K562 (cell line): Measurements from ENCODE around the gene FMO2.

Source experiments
- RBM17 ChIP-seq: fragments of 200-400 bp; formaldehyde crosslinking; IDR thresholded peaks from 2 replicates; pipeline ENCODE4 v1.6.1; 2017; ENCODE audit warnings: low read depth, mild to moderate bottlenecking, low read length, borderline replicate concordance
- TAF1 ChIP-seq: IDR thresholded peaks from 2 replicates; pipeline ENCODE4 v1.6.1; 2011; ENCODE audit warnings: mild to moderate bottlenecking, low read length, moderate library complexity; ENCODE audit not compliant: insufficient read depth, control insufficient read depth, severe bottlenecking; ENCODE audit errors: extremely low read depth
- TFAM ChIP-seq: fragments of 250-450 bp; sonication (Bioruptor Pico); conservative IDR thresholded peaks from 2 replicates; pipeline ENCODE4 v1.5.0; 2021; ENCODE audit warnings: mild to moderate bottlenecking, moderate library complexity
- ZFX ChIP-seq: sonication (generic); formaldehyde crosslinking; IDR thresholded peaks from 2 replicates; pipeline ENCODE4 v1.8.0; 2022; ENCODE audit warnings: mild to moderate bottlenecking, missing genetic modification reagents, moderate library complexity
- ZZZ3 ChIP-seq: fragments of 450-650 bp; IDR thresholded peaks from 2 replicates; pipeline ENCODE4 v1.6.1; 2016; ENCODE audit warnings: antibody characterized with exemption, mild to moderate bottlenecking, moderate library complexity
- TF ChIP-seq, protein P1 (sequence below), 3 experiments: IDR thresholded peaks in 2 of 3; conservative IDR thresholded peaks in 1 of 3; 2 replicates each; pipeline ENCODE4 v1.5.1; 2011 to 2012; ENCODE audit warnings: low read length in 3 of 3, mild to moderate bottlenecking in 3 of 3, control low read depth in 2 of 3, improper control_type of control experiment in 1 of 3, inconsistent platforms in 1 of 3, low read depth in 1 of 3, mixed read lengths in 1 of 3, moderate library complexity in 1 of 3; ENCODE audit not compliant: insufficient read depth in 2 of 3
- TF ChIP-seq, protein P2 (sequence below): conservative IDR thresholded peaks from 2 replicates; pipeline ENCODE4 v1.6.1; 2011; ENCODE audit warnings: low read depth, mild to moderate bottlenecking, low read length; ENCODE audit not compliant: control insufficient read depth

DNA sequence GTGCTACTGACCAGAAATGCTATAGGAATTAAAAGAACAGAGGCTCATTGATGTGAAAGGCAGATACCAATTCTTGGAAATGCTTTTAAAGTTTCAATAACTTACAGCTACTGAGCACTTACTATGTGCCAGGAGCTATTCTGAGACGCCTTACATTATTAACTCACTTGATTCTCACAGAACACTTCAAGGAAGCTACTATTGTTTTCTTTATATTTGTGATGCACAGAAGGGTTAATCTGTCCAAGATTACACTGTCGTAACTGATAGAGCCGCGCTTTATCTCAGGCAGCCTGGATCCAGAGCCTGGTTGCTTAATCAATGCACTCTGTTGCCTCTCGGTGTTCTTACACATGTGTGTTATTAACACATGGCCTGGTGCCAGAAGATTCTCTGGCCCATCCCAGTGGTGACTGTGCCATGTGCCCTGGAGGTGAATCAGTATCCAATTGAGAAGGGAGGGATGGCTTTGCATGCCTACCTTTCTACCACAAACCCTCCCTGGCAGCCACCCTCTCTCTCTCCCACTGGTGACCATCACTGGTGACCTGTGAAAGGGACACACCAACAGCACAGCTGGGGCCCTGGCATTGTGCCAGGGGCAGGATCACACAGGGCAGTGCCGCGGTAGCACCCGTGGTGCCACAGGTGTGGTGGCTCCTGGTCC is 72.0 kb downstream of the FMO2 start:
- TF ChIP-seq TAF1 (no peak), TFAM (CRISPR knock-in tag) (no peak), ZFX (CRISPR knock-in tag) (no peak), RBM17 (no peak), ZZZ3 (no peak)
- TF ChIP-seq, protein P1, sequence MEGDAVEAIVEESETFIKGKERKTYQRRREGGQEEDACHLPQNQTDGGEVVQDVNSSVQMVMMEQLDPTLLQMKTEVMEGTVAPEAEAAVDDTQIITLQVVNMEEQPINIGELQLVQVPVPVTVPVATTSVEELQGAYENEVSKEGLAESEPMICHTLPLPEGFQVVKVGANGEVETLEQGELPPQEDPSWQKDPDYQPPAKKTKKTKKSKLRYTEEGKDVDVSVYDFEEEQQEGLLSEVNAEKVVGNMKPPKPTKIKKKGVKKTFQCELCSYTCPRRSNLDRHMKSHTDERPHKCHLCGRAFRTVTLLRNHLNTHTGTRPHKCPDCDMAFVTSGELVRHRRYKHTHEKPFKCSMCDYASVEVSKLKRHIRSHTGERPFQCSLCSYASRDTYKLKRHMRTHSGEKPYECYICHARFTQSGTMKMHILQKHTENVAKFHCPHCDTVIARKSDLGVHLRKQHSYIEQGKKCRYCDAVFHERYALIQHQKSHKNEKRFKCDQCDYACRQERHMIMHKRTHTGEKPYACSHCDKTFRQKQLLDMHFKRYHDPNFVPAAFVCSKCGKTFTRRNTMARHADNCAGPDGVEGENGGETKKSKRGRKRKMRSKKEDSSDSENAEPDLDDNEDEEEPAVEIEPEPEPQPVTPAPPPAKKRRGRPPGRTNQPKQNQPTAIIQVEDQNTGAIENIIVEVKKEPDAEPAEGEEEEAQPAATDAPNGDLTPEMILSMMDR (IDR thresholded peaks at IDR 0.05 in 2 of 3, conservative IDR thresholded peaks at IDR 0.05 in 1 of 3; ENCODE audit: insufficient read depth in 2 of 3, low read depth in 1 of 3, low read length in 3 of 3), result no peak
- TF ChIP-seq, protein P2, sequence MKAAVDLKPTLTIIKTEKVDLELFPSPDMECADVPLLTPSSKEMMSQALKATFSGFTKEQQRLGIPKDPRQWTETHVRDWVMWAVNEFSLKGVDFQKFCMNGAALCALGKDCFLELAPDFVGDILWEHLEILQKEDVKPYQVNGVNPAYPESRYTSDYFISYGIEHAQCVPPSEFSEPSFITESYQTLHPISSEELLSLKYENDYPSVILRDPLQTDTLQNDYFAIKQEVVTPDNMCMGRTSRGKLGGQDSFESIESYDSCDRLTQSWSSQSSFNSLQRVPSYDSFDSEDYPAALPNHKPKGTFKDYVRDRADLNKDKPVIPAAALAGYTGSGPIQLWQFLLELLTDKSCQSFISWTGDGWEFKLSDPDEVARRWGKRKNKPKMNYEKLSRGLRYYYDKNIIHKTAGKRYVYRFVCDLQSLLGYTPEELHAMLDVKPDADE, result no peak
